ENCODE measurements around the gene GLMN. TPM values are rescaled to one million over a fixed set of nuclear protein-coding genes. Genes with fewer than 3 reads are reported as not detected.

The GLMN gene
- total and polyA plus RNA-seq, 2 of the 13 experiments (the other 11 are each of a cell fraction or from before 2014, with no cell fraction given): 5.9 to 18.4 TPM

DNA sequence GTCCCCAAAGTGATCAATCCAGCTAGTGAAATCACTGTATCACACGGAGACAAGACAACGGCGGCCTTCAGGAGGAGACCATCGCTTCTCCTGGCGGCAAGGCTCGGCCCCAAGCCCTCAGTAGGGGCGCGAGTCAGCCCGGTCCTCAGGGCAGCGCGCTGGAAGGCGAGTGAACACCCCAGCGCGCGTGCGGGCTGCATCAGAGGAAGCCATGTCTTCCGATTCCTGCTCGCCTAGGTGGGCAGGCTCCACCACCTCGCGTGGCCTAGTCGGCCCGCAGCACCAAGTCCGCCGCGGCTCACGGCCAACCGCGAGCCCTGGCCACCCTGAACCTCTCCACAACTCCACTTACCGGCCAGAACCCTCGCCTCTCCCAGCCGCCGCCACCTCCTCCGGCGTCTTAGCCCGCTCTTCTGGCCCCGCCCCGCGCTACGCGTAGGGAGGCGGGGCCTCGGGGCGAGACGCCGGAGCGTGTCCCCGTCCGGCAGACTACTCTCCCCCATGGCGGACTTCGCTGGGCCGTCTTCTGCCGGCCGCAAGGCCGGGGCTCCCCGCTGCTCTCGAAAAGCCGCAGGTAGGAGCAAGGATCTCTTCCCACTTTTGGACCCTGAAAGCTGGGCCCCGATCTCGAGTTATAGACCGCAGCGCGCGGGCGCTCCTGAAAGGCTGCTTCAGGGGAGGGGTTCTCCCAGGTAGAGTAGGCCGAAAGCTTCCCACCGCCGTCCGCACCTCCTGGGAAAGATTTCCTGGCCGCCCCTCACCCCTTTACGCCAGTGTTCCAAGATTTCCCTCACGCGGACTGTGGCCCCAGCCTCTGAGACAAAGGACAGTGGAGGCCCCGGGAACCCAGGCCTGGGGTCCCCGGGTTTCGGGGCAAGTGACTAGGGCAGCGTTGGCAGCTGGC, at the start of gene GLMN, which contains the start of gene RPAP2 (continued):
- TF ChIP-seq USF2 (IDR thresholded peaks at IDR 0.05; ENCODE audit: low read depth, low read length) (no peak), USF2 (CRISPR knock-in tag; IDR thresholded peaks at IDR 0.05; ENCODE audit: borderline replicate concordance) (no peak), ZNF780A (CRISPR knock-in tag; IDR thresholded peaks at IDR 0.05) (no peak), GLI4 (CRISPR knock-in tag; IDR thresholded peaks at IDR 0.05; ENCODE audit: borderline replicate concordance) (peak; percentile 72; the same call in 1 of the 2 replicates), ZNF768 (CRISPR knock-in tag; IDR thresholded peaks at IDR 0.05) (peak; percentile 68; the same call in 1 of the 2 replicates), ATF7 (IDR thresholded peaks at IDR 0.05) (no peak), ATF7 (CRISPR knock-in tag; IDR thresholded peaks at IDR 0.05) (no peak), ZNF451 (CRISPR knock-in tag; IDR thresholded peaks at IDR 0.05) (no peak), RFX1 (IDR thresholded peaks at IDR 0.05) (no peak), FOXK2 (IDR thresholded peaks at IDR 0.05) (no peak), ZNF597 (CRISPR knock-in tag; IDR thresholded peaks at IDR 0.05) (no peak), NR2F2 (IDR thresholded peaks at IDR 0.05; ENCODE audit: borderline replicate concordance, low read depth) (no peak), ZNF232 (CRISPR knock-in tag; IDR thresholded peaks at IDR 0.05; ENCODE audit: borderline replicate concordance) (peak; percentile 28; the same call in 1 of the 2 replicates), TBX2 (CRISPR knock-in tag; IDR thresholded peaks at IDR 0.05; ENCODE audit: borderline replicate concordance) (peak; percentile 70; the same call in 1 of the 2 replicates), MAFF (IDR thresholded peaks at IDR 0.05; ENCODE audit: low read depth, low read length) (no peak), ZNF572 (CRISPR knock-in tag; IDR thresholded peaks at IDR 0.05) (no peak), ZFP37 (CRISPR knock-in tag; IDR thresholded peaks at IDR 0.05; ENCODE audit: borderline replicate concordance) (no peak), REXO4 (CRISPR knock-in tag; IDR thresholded peaks at IDR 0.05; ENCODE audit: borderline replicate concordance) (no peak), ZNF136 (CRISPR knock-in tag; IDR thresholded peaks at IDR 0.05; ENCODE audit: low read depth) (0 out of 2 replicates have a peak, but pooled peaks have one; percentile 40), MIXL1 (CRISPR knock-in tag; IDR thresholded peaks at IDR 0.05) (no peak), CREB1 (IDR thresholded peaks at IDR 0.05) (no peak), CREB1 (CRISPR knock-in tag; IDR thresholded peaks at IDR 0.05) (peak; percentile 46; the same call in 1 of the 2 replicates)
- TF ChIP-seq, protein P1, sequence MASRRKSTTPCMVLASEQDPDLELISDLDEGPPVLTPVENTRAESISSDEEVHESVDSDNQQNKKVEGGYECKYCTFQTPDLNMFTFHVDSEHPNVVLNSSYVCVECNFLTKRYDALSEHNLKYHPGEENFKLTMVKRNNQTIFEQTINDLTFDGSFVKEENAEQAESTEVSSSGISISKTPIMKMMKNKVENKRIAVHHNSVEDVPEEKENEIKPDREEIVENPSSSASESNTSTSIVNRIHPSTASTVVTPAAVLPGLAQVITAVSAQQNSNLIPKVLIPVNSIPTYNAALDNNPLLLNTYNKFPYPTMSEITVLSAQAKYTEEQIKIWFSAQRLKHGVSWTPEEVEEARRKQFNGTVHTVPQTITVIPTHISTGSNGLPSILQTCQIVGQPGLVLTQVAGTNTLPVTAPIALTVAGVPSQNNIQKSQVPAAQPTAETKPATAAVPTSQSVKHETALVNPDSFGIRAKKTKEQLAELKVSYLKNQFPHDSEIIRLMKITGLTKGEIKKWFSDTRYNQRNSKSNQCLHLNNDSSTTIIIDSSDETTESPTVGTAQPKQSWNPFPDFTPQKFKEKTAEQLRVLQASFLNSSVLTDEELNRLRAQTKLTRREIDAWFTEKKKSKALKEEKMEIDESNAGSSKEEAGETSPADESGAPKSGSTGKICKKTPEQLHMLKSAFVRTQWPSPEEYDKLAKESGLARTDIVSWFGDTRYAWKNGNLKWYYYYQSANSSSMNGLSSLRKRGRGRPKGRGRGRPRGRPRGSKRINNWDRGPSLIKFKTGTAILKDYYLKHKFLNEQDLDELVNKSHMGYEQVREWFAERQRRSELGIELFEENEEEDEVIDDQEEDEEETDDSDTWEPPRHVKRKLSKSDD (CRISPR knock-in tag; IDR thresholded peaks at IDR 0.05; ENCODE audit: low read depth): no peak; the same call in none of the 2 replicates
- TF ChIP-seq, protein P2, sequence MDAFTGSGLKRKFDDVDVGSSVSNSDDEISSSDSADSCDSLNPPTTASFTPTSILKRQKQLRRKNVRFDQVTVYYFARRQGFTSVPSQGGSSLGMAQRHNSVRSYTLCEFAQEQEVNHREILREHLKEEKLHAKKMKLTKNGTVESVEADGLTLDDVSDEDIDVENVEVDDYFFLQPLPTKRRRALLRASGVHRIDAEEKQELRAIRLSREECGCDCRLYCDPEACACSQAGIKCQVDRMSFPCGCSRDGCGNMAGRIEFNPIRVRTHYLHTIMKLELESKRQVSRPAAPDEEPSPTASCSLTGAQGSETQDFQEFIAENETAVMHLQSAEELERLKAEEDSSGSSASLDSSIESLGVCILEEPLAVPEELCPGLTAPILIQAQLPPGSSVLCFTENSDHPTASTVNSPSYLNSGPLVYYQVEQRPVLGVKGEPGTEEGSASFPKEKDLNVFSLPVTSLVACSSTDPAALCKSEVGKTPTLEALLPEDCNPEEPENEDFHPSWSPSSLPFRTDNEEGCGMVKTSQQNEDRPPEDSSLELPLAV (CRISPR knock-in tag; conservative IDR thresholded peaks at IDR 0.05; ENCODE audit: low read depth): no peak
